ENCODE data around the gene FBRSL1.

DNA sequence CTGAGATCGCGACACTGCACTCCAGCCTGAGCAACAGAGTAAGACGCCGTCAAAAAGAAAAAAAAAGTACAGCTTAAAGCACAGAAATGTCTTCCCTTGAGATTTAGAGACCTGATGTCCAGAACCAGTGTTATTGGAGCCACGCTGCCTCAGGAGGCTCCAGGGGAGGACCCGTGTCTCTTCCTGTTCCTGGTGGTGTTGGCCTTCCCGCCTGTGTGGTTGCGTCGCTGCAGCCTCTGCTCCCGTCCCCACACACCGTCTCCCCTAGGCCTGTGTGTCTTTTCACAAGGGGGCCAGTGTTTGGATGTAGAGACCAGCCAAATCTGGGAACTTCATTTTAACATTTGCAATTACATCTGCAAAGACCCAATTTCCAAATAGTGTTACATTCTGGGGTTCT lies 8.6 kb upstream of the FBRSL1 start:
- TF ChIP-seq, protein P1, sequence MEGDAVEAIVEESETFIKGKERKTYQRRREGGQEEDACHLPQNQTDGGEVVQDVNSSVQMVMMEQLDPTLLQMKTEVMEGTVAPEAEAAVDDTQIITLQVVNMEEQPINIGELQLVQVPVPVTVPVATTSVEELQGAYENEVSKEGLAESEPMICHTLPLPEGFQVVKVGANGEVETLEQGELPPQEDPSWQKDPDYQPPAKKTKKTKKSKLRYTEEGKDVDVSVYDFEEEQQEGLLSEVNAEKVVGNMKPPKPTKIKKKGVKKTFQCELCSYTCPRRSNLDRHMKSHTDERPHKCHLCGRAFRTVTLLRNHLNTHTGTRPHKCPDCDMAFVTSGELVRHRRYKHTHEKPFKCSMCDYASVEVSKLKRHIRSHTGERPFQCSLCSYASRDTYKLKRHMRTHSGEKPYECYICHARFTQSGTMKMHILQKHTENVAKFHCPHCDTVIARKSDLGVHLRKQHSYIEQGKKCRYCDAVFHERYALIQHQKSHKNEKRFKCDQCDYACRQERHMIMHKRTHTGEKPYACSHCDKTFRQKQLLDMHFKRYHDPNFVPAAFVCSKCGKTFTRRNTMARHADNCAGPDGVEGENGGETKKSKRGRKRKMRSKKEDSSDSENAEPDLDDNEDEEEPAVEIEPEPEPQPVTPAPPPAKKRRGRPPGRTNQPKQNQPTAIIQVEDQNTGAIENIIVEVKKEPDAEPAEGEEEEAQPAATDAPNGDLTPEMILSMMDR (IDR thresholded peaks at IDR 0.05 in 8 of 11, conservative IDR thresholded peaks at IDR 0.05 in 3 of 11) = no peak
- TF ChIP-seq POLR2AphosphoS5 (IDR thresholded peaks at IDR 0.05) = no peak
